ENCODE results near the gene NHEJ1.

DNA sequence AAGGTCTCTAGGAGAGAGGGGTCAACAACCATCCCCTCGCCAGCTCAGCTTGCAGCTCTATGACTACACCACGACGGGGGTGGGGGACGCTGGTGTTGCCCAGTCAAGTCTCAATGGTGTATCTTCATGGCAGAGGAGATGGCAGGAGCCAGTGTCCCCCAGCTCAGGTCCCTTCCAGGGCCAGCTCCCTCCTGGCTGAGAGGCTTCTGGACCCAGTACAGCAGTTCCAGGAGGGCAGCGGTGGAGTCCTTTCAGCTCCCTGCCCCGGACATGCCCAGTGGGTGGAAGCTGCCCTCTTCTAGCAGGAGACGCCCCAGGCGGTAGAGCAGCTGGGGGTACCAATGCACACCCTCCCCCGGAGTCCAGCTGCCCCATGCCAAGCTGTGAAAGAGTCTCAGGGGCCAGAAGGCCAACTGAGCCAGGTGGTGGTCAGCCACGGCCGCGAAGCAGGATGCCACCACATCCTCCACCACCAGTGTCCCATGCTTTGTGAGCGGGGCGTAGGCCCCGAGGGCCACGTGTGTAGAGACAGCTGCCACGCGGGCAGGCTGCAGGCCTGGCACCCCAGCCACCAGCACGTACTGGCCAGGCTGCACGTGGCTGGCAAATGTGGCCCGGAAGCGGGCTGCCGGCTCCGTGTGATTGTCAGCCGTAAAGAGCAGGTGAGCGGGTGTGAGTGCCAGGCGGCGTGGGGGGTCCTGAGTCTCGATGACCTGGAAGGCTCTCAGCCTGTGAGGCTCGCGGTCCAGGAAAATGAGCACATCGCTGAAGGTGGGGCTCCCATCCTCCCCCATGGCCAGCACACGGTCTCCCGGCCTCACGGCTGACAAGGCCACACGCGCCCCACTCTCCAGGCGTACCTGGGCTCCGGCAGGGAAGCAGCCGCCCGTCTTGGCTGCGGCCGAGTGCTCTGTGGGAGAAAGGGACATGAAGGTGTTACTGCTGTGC lies 105.4 kb downstream of the NHEJ1 start:
- TF ChIP-seq, protein P1, sequence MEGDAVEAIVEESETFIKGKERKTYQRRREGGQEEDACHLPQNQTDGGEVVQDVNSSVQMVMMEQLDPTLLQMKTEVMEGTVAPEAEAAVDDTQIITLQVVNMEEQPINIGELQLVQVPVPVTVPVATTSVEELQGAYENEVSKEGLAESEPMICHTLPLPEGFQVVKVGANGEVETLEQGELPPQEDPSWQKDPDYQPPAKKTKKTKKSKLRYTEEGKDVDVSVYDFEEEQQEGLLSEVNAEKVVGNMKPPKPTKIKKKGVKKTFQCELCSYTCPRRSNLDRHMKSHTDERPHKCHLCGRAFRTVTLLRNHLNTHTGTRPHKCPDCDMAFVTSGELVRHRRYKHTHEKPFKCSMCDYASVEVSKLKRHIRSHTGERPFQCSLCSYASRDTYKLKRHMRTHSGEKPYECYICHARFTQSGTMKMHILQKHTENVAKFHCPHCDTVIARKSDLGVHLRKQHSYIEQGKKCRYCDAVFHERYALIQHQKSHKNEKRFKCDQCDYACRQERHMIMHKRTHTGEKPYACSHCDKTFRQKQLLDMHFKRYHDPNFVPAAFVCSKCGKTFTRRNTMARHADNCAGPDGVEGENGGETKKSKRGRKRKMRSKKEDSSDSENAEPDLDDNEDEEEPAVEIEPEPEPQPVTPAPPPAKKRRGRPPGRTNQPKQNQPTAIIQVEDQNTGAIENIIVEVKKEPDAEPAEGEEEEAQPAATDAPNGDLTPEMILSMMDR (IDR thresholded peaks at IDR 0.05): no peak
- no peak for TF ChIP-seq POLR2A (IDR thresholded peaks at IDR 0.05)
- TF ChIP-seq POLR2AphosphoS5 (IDR thresholded peaks at IDR 0.05): no peak
